ENCODE data around the gene RNU5D-1. TPM values are rescaled to one million over a fixed set of nuclear protein-coding genes. Genes with fewer than 3 reads are reported as not detected.
"Not testable (repeated sequence)": the region's sequence is repeated elsewhere in the genome, so short reads cannot be mapped to it uniquely, and the experiment has no call there.

RNU5D-1 gene
- polyA plus RNA-seq, 3 donors = not detected

GRCh38 chr1:44738953-44739306 lies 8.0 kb upstream of the RNU5D-1 start:
- DNase-seq (ENCODE audit: extremely low read depth in 1 of 11, low read depth in 9 of 11, low spot score in 4 of 11) = not testable (repeated sequence)

- DNase-seq (ENCODE audit: extremely low read depth in 1 of 11, low read depth in 9 of 11, low spot score in 4 of 11) = no peak
Measured at GRCh38 chr1:44735992-44736391, 5.0 kb upstream of the RNU5D-1 start.

GRCh38 chr1:44733784-44734183 lies 2.8 kb upstream of the RNU5D-1 start:
- DNase-seq (ENCODE audit: extremely low read depth in 1 of 11, low read depth in 9 of 11, low spot score in 4 of 11) = no peak

- DNase-seq (ENCODE audit: extremely low read depth in 1 of 11, low read depth in 9 of 11, low spot score in 4 of 11) = peak in 3 of 11 donors; percentile 7 to 45 (median 34)
Measured at GRCh38 chr1:44733365-44733764, 2.4 kb upstream of the RNU5D-1 start.

GRCh38 chr1:44724955-44725698 lies 5.8 kb downstream of the RNU5D-1 start:
- no peak for DNase-seq (ENCODE audit: extremely low read depth in 1 of 11, low read depth in 9 of 11, low spot score in 4 of 11)

GRCh38 chr1:44724296-44724954 lies 6.5 kb downstream of the RNU5D-1 start:
- no peak for DNase-seq (ENCODE audit: extremely low read depth in 1 of 11, low read depth in 9 of 11, low spot score in 4 of 11)

- DNase-seq (ENCODE audit: extremely low read depth in 1 of 11, low read depth in 9 of 11, low spot score in 4 of 11) = no peak
Measured at GRCh38 chr1:44723496-44724295, 7.3 kb downstream of the RNU5D-1 start.

GRCh38 chr1:44723064-44723463 lies 7.9 kb downstream of the RNU5D-1 start:
- no peak for DNase-seq (ENCODE audit: extremely low read depth in 1 of 11, low read depth in 9 of 11, low spot score in 4 of 11)

- peak in 3 of 11 donors; percentile 63 to 82 (median 68) for DNase-seq (ENCODE audit: extremely low read depth in 1 of 11, low read depth in 9 of 11, low spot score in 4 of 11)
Measured at GRCh38 chr1:44721485-44722361, 9.2 kb downstream of the RNU5D-1 start.

GRCh38 chr1:44720281-44720680 lies 10.7 kb downstream of the RNU5D-1 start:
- DNase-seq (ENCODE audit: extremely low read depth in 1 of 11, low read depth in 9 of 11, low spot score in 4 of 11) = no peak

GRCh38 chr1:44719318-44719717 lies 11.7 kb downstream of the RNU5D-1 start:
- DNase-seq (ENCODE audit: extremely low read depth in 1 of 11, low read depth in 9 of 11, low spot score in 4 of 11) = no peak

- no peak for DNase-seq (ENCODE audit: extremely low read depth in 1 of 11, low read depth in 9 of 11, low spot score in 4 of 11)
Measured at GRCh38 chr1:44718091-44718490, 12.9 kb downstream of the RNU5D-1 start.

GRCh38 chr1:44717653-44718052 lies 13.3 kb downstream of the RNU5D-1 start:
- DNase-seq (ENCODE audit: extremely low read depth in 1 of 11, low read depth in 9 of 11, low spot score in 4 of 11) = no peak

- no peak for DNase-seq (ENCODE audit: extremely low read depth in 1 of 11, low read depth in 9 of 11, low spot score in 4 of 11)
Measured at GRCh38 chr1:44717156-44717555, 13.8 kb downstream of the RNU5D-1 start.

- peak in 7 of 11 donors; percentile 50 to 71 (median 63) for DNase-seq (ENCODE audit: extremely low read depth in 1 of 11, low read depth in 9 of 11, low spot score in 4 of 11)
Measured at GRCh38 chr1:44714944-44715571, 15.9 kb downstream of the RNU5D-1 start.

GRCh38 chr1:44714532-44714931 lies 16.4 kb downstream of the RNU5D-1 start:
- DNase-seq (ENCODE audit: extremely low read depth in 1 of 11, low read depth in 9 of 11, low spot score in 4 of 11) = no peak

GRCh38 chr1:44713321-44713781 lies 17.6 kb downstream of the RNU5D-1 start:
- no peak for DNase-seq (ENCODE audit: extremely low read depth in 1 of 11, low read depth in 9 of 11, low spot score in 4 of 11)
